Ascending aorta (tissue), 2 donors: ENCODE measurements around the gene INPP5A. TPM values are rescaled to one million over a fixed set of nuclear protein-coding genes. Genes with fewer than 3 reads are reported as not detected.

Experiments used
- DNase-seq, 2 donors: peaks; one replicate each; pipeline ENCODE4 v3.0.0-alpha.2; 2019; ENCODE audit warnings: low spot score in 2 of 2
- H3K27ac ChIP-seq, 2 donors: fragments of 200-600 bp; sonication (generic); one replicate each; pipeline ENCODE4 v1.5.1; 2016 to 2017; ENCODE audit warnings: mild to moderate bottlenecking in 1 of 2
- H3K27me3 ChIP-seq: fragments of 200-600 bp; sonication (generic); one replicate; pipeline ENCODE4 v1.5.1; 2017
- H3K36me3 ChIP-seq, 2 donors: fragments of 200-600 bp; sonication (generic); one replicate each; pipeline ENCODE4 v1.5.1; 2016
- H3K4me1 ChIP-seq, 2 donors: fragments of 200-600 bp; sonication (generic); one replicate each; pipeline ENCODE4 v1.5.1; 2016 to 2017; ENCODE audit warnings: mild to moderate bottlenecking in 1 of 2
- H3K4me3 ChIP-seq, 2 donors: fragments of 200-600 bp; sonication (generic); one replicate each; pipeline ENCODE4 v1.5.1; 2016 to 2017; ENCODE audit warnings: mild to moderate bottlenecking in 1 of 2
- H3K9me3 ChIP-seq, 2 donors: fragments of 200-600 bp; sonication (generic); one replicate each; pipeline ENCODE4 v1.5.1; 2016
- CTCF ChIP-seq, 3 experiments: fragments of 200-600 bp in 2 of 3; fragments of 450-650 bp in 1 of 3; sonication (generic) in 2 of 3; IDR thresholded peaks; one replicate each; pipeline ENCODE4 v1.5.1; 2016 to 2019; ENCODE audit warnings: antibody characterized with exemption in 3 of 3, mild to moderate bottlenecking in 1 of 3, moderate library complexity in 1 of 3
- intact Hi-C: fragments of 100-400 bp; cut with DNase I; formaldehyde crosslinking; loops from one replicate; pipeline ENCODE4 v1.15.1; 2023
- total RNA-seq: library from RNA; depleted of rRNA; stranded (reverse); fragments of >200 nt; gene quantifications from one replicate; pipeline ENCODE4 v1.1.0, GENCODE V29; 2016

The INPP5A gene
- total RNA-seq, 1 donor from 2014 or later: 81.2 TPM

GRCh38 chr10:132776186-132776585 lies 238.6 kb downstream of the INPP5A start:
- intact Hi-C loops: no loop called here
- Histone ChIP-seq H3K27ac (no peak overlapping the region), H3K4me1 (no peaks in the 10 kb centered on the region), H3K27me3 (no peaks in the 10 kb centered on the region), H3K9me3 (no peaks in the 10 kb centered on the region), H3K4me3 (no peak overlapping the region), H3K36me3 (peaks cover 42 to 69% of the 10 kb centered on the region in 2 donors)
- TF ChIP-seq CTCF (IDR thresholded peaks at IDR 0.05): no peak
- no peak for DNase-seq

GRCh38 chr10:132776821-132777220 lies 239.2 kb downstream of the INPP5A start:
- no peak for TF ChIP-seq CTCF (IDR thresholded peaks at IDR 0.05)
- Histone ChIP-seq H3K4me3 (no peak overlapping the region), H3K9me3 (no peaks in the 10 kb centered on the region), H3K4me1 (no peaks in the 10 kb centered on the region), H3K27ac (no peak overlapping the region), H3K36me3 (peaks cover 48 to 72% of the 10 kb centered on the region in 2 donors), H3K27me3 (no peaks in the 10 kb centered on the region)
- intact Hi-C loops: no loop called here
- no peak for DNase-seq

- no peak overlapping the region for H3K27ac ChIP-seq
- TF ChIP-seq CTCF (IDR thresholded peaks at IDR 0.05): no peak
- H3K4me1 ChIP-seq: no peaks in the 10 kb centered on the region
- H3K36me3 ChIP-seq: peaks cover 54 to 79% of the 10 kb centered on the region in 2 donors
- DNase-seq: no peak
- H3K9me3 ChIP-seq: no peaks in the 10 kb centered on the region
- intact Hi-C loops: no loop called here
- no peaks in the 10 kb centered on the region for H3K27me3 ChIP-seq
- H3K4me3 ChIP-seq: no peak overlapping the region
These were observed 239.9 kb downstream of the INPP5A start for GRCh38 chr10:132777441-132777840.

- Histone ChIP-seq H3K4me1 (no peaks in the 10 kb centered on the region), H3K9me3 (peaks cover 0 to 5% of the 10 kb centered on the region in 2 donors), H3K36me3 (peaks cover 63 to 86% of the 10 kb centered on the region in 2 donors), H3K4me3 (no peak overlapping the region), H3K27me3 (peaks cover 5% of the 10 kb centered on the region), H3K27ac (no peak overlapping the region)
- intact Hi-C loops: no loop called here
- no peak for TF ChIP-seq CTCF (IDR thresholded peaks at IDR 0.05)
- DNase-seq: no peak
These were observed 242.1 kb downstream of the INPP5A start for GRCh38 chr10:132779549-132780294.

- Histone ChIP-seq H3K4me3 (no peak overlapping the region), H3K27me3 (peaks cover 11% of the 10 kb centered on the region), H3K27ac (no peak overlapping the region), H3K4me1 (no peaks in the 10 kb centered on the region), H3K36me3 (peaks cover 63 to 84% of the 10 kb centered on the region in 2 donors), H3K9me3 (peaks cover 0 to 5% of the 10 kb centered on the region in 2 donors)
- TF ChIP-seq CTCF (IDR thresholded peaks at IDR 0.05): no peak
- intact Hi-C loops: no loop called here
- no peak for DNase-seq
These were observed 242.8 kb downstream of the INPP5A start for GRCh38 chr10:132780356-132780755.
